ENCODE results near the gene FAM167B.

- TF ChIP-seq POLR2AphosphoS5 (IDR thresholded peaks at IDR 0.05; ENCODE audit: low read depth, low read length): no peak
- TF ChIP-seq POLR2A (IDR thresholded peaks at IDR 0.05; ENCODE audit: low read depth, low read length): no peak
These were observed 12.2 kb upstream of the FAM167B start for GRCh38 chr1:32234792-32235191.

Data from GM12892 (cell line).